K562 (cell line): ENCODE data around the gene RND1. TPM values are rescaled to one million over a fixed set of nuclear protein-coding genes. Genes with fewer than 3 reads are reported as not detected.
A peak's percentile ranks its signal among the peaks of the same experiment; 100 is the strongest.

ENCODE experiments used
- ATAC-seq: fragments of 200-7000 bp; cut with Tn5 transposase; 3 replicates; pipeline ENCODE4 v1.9.1; 2020; ENCODE audit warnings: moderate library complexity
- BruUV-seq: library from RNA; stranded (reverse); fragments of 400-500 nt; replicated peaks from 2 replicates; lab custom pipeline; 2021; lab: Mats Ljungman, UMichigan
- CTCF ChIA-PET: fragments of 300-600 bp; formaldehyde crosslinking; extraction: SDS; loops from one replicate; lab custom pipeline; 2021; ENCODE audit warnings: low intra/inter-chr PET ratio; lab: Yijun Ruan, JAX
- POLR2A ChIA-PET: fragments of 300-600, 350-650 bp; sonication (Branson Sonifier 250); formaldehyde crosslinking; extraction: SDS; loops from one replicate; lab custom pipeline; 2021; ENCODE audit warnings: antibody characterized with exemption, inconsistent platforms; lab: Yijun Ruan, JAX
- DNase-seq, 4 experiments: peaks; one replicate each; pipeline versions ENCODE4 v3.0.0 to v3.0.0-alpha.2; 2011 to 2018; ENCODE audit warnings: low spot score in 3 of 4, mixed read lengths in 3 of 4; ENCODE audit errors: extremely low read depth in 1 of 4
- FAIRE-seq: peaks from 2 replicates; lab custom pipeline; 2011; peaks lifted over from hg19 to GRCh38; lab: Jason Lieb, UNC
- H2AFZ ChIP-seq: 2 replicates; pipeline ENCODE4 v1.6.0; 2011; ENCODE audit warnings: low read depth, low read length, control low read depth, inconsistent platforms
- H3K27ac ChIP-seq: fragments of 200-600 bp; 3 replicates; pipeline ENCODE4 v1.8.0; 2011; ENCODE audit warnings: low read depth, mild to moderate bottlenecking, control low read depth, inconsistent platforms, low read length, moderate library complexity, mixed read lengths; ENCODE audit errors: extremely low read depth
- H3K27me3 ChIP-seq, 2 experiments: fragments of 300-600 bp in 1 of 2; 2 replicates in 1 of 2; 3 replicates in 1 of 2; pipeline versions ENCODE4 v1.6.0 to v1.8.0; 2011; ENCODE audit warnings: inconsistent platforms in 2 of 2, low read length in 2 of 2, mild to moderate bottlenecking in 1 of 2, mixed read lengths in 1 of 2, moderate library complexity in 1 of 2; ENCODE audit not compliant: control insufficient read depth in 2 of 2, insufficient read depth in 2 of 2
- H3K36me3 ChIP-seq: fragments of 300-600 bp; 3 replicates; pipeline ENCODE4 v1.8.0; 2011; ENCODE audit warnings: mild to moderate bottlenecking, low read length, inconsistent platforms; ENCODE audit not compliant: control insufficient read depth, insufficient read depth
- H3K4me1 ChIP-seq, 2 experiments: fragments of 200-600 bp in 1 of 2; replicated peaks in 1 of 2; 2 replicates in 1 of 2; 3 replicates in 1 of 2; pipeline versions ENCODE4 v1.5.1 to v1.8.0; 2011; ENCODE audit warnings: inconsistent platforms in 2 of 2, low read length in 2 of 2, mild to moderate bottlenecking in 1 of 2, mixed read lengths in 1 of 2, moderate library complexity in 1 of 2; ENCODE audit not compliant: control insufficient read depth in 2 of 2, insufficient read depth in 2 of 2
- H3K4me2 ChIP-seq: 2 replicates; pipeline ENCODE4 v1.6.1; 2011; ENCODE audit warnings: low read length, control low read depth, inconsistent platforms, mixed read lengths; ENCODE audit not compliant: insufficient read depth
- H3K4me3 ChIP-seq: fragments of 200-600 bp; sonication (generic), shearing (Covaris generic); 2 replicates; pipeline ENCODE4 v1.5.1; 2016; ENCODE audit warnings: control low read depth, inconsistent platforms
- H3K79me2 ChIP-seq: fragments of 200-600 bp; 3 replicates; pipeline ENCODE4 v1.8.0; 2011; ENCODE audit warnings: low read length, inconsistent platforms; ENCODE audit not compliant: control insufficient read depth, insufficient read depth
- H3K9ac ChIP-seq, 2 experiments: 2 replicates each; pipeline versions ENCODE4 v1.6.0 to v1.6.1; 2011; ENCODE audit warnings: low read depth in 2 of 2, low read length in 2 of 2, control low read depth in 1 of 2, inconsistent platforms in 1 of 2, mild to moderate bottlenecking in 1 of 2, mixed read lengths in 1 of 2; ENCODE audit not compliant: insufficient read depth in 1 of 2
- H3K9me1 ChIP-seq: one replicate; pipeline ENCODE4 v1.6.0; 2011; ENCODE audit warnings: inconsistent platforms, mild to moderate bottlenecking, low read length, moderate library complexity; ENCODE audit not compliant: control insufficient read depth, insufficient read depth
- H3K9me3 ChIP-seq: replicated peaks from 2 replicates; pipeline ENCODE4 v1.5.1; 2011; ENCODE audit warnings: low read depth, low read length, inconsistent platforms; ENCODE audit not compliant: control insufficient read depth, insufficient read depth
- H4K20me1 ChIP-seq: replicated peaks from 2 replicates; pipeline ENCODE4 v1.6.1; 2011; ENCODE audit warnings: low read length, inconsistent platforms, mixed read lengths; ENCODE audit not compliant: control insufficient read depth, insufficient read depth
- BRF2 ChIP-seq: IDR thresholded peaks from 3 replicates; pipeline ENCODE4 v1.6.1; 2011; ENCODE audit warnings: borderline replicate concordance, mild to moderate bottlenecking; ENCODE audit not compliant: insufficient read length, insufficient read depth
- CXXC5 ChIP-seq: fragments of 250-450 bp; sonication (Bioruptor Pico); IDR thresholded peaks from 2 replicates; pipeline ENCODE4 v1.8.0; 2022; ENCODE audit warnings: inconsistent platforms, mild to moderate bottlenecking, moderate library complexity
- ELF2 ChIP-seq: fragments of 250-450 bp; sonication (Bioruptor Pico); IDR thresholded peaks from 2 replicates; pipeline ENCODE4 v1.5.0; 2021; ENCODE audit warnings: mild to moderate bottlenecking
- GTF2A2 ChIP-seq: IDR thresholded peaks from 2 replicates; pipeline ENCODE4 v1.6.1; 2016; ENCODE audit warnings: mild to moderate bottlenecking, missing genetic modification characterization, missing compliant biosample characterization
- MAFF ChIP-seq: IDR thresholded peaks from 2 replicates; pipeline ENCODE4 v1.6.1; 2012; ENCODE audit warnings: low read length, improper control_type of control experiment
- NKRF ChIP-seq: fragments of 450-650 bp; IDR thresholded peaks from 2 replicates; pipeline ENCODE4 v1.6.1; 2016; ENCODE audit warnings: borderline replicate concordance
- POLR2AphosphoS2 ChIP-seq: IDR thresholded peaks from 2 replicates; pipeline ENCODE4 v1.6.1; 2012; ENCODE audit warnings: low read length, improper control_type of control experiment
- RBM34 ChIP-seq: fragments of 200-400 bp; formaldehyde crosslinking; IDR thresholded peaks from 2 replicates; pipeline ENCODE4 v1.6.1; 2018; ENCODE audit warnings: low read length, borderline replicate concordance; ENCODE audit not compliant: insufficient read depth
- TEAD1 ChIP-seq, 2 experiments: fragments of 450-650 bp in 1 of 2; sonication (generic) in 1 of 2; formaldehyde crosslinking; IDR thresholded peaks; 2 replicates each; pipeline versions ENCODE4 v1.4.0 to v1.8.0; 2020 to 2022; ENCODE audit warnings: mild to moderate bottlenecking in 2 of 2, missing genetic modification reagents in 1 of 2
- TFAM ChIP-seq: fragments of 250-450 bp; sonication (Bioruptor Pico); conservative IDR thresholded peaks from 2 replicates; pipeline ENCODE4 v1.5.0; 2021; ENCODE audit warnings: mild to moderate bottlenecking, moderate library complexity
- ZC3H8 ChIP-seq: fragments of 450-650 bp; IDR thresholded peaks from 2 replicates; pipeline ENCODE4 v1.6.1; 2017
- WGBS: fragments of 100-300 bp; shearing (Covaris generic); methylation state at CpG from one replicate; pipeline ENCODE4 v1.1.6; 2016; ENCODE audit warnings: low coverage, mixed read lengths; ENCODE audit not compliant: insufficient coverage; ENCODE audit errors: missing lambda C conversion rate; 5-methylcytosine and 5-hydroxymethylcytosine counted together
- in situ Hi-C: fragments of 300-500 bp; cut with MboI; formaldehyde crosslinking; loops from 4 replicates; pipeline ENCODE4 v1.15.0; 2018; ENCODE audit warnings: inconsistent platforms, mixed read lengths
- intact Hi-C: fragments of 100-400 bp; cut with micrococcal nuclease; formaldehyde crosslinking; loops from 2 replicates; pipeline ENCODE4 v1.14.2; 2022
- polyA plus RNA-seq, 8 experiments: library from polyadenylated mRNA; depleted of rRNA in 4 of 8; stranded (reverse) in 5 of 8; unstranded in 3 of 8; fragments of >200 nt; fragmentation: Nextera tagmentation in 2 of 8; fragmentation: Illumina TruSeq in 1 of 8; extraction: Ambion mirVana in 2 of 8; extraction: Trizol in 1 of 8; gene quantifications; 2 replicates each; pipeline versions ENCODE4 v1.2.1 to v1.2.3, GENCODE V29; 2011 to 2014; ENCODE audit warnings: inconsistent platforms in 1 of 8, missing spikeins in 1 of 8
- total RNA-seq, 7 experiments: library from RNA; depleted of rRNA in 6 of 7; stranded (reverse); fragments of >200 nt in 6 of 7; fragmentation: Illumina TruSeq in 2 of 7; extraction: Trizol in 2 of 7; gene quantifications; 2 replicates each; pipeline versions ENCODE4 v1.2.1 to v1.2.3, GENCODE V29; 2011 to 2021; ENCODE audit warnings: low replicate concordance in 1 of 7

Gene RND1
- total and polyA plus RNA-seq, 9 of the 15 experiments (the other 6 are each of a cell fraction or from before 2014, with no cell fraction given), result 0.18 to 0.78 (median 0.58) TPM; not detected in 2

- FAIRE-seq (no peak), ATAC-seq (no peak), DNase-seq (no peak)
- Histone ChIP-seq H3K4me2 (peak overlapping the region; percentile 6; the same call in 1 of the 2 replicates), H3K27ac (no peak overlapping the region), H3K4me1 (no peaks in the 10 kb centered on the region; a peak in 1 of 5 replicates), H3K36me3 (no peaks in the 10 kb centered on the region), H3K79me2 (no peaks in the 10 kb centered on the region), H3K9me3 (no peaks in the 10 kb centered on the region), H3K27me3 (peaks cover 0 to 20% of the 10 kb centered on the region in 2 experiments; a peak in 3 of 5 replicates), H3K4me3 (no peak overlapping the region), H4K20me1 (no peaks in the 10 kb centered on the region), H3K9ac (no peak overlapping the region), H3K9me1 (no peaks in the 10 kb centered on the region), H2AFZ (peak overlapping the region; percentile 62; the same call in 1 of the 2 replicates)
- no TSS peak for BruUV-seq
- in situ Hi-C loops (no loop called here), intact Hi-C loops (no loop called here)
- TF ChIP-seq MAFF (no peak), TFAM (CRISPR knock-in tag) (no peak), TEAD1 (CRISPR knock-in tag; IDR thresholded peaks at IDR 0.05) (no peak), ELF2 (CRISPR knock-in tag) (no peak), GTF2A2 (no peak)
- WGBS, result 58% methylated on average over 20 of the region's 20 CpGs
- CTCF ChIA-PET, result interaction anchor here (1.2 kb wide), 1 partner anchor 50 kb away, joined by 3 read pairs; no protein-coding TSS in a partner anchor
- POLR2A ChIA-PET, result interaction anchor here (1.1 to 1.4 kb wide), 2 partner anchors 12 to 38 kb away, joined by 3 to 4 read pairs; no protein-coding TSS in a partner anchor
Measured at GRCh38 chr12:48903363-48903981, 37.8 kb upstream of the RND1 start.

GRCh38 chr12:48901278-48901677 is 35.6 kb upstream of the RND1 start:
- Histone ChIP-seq H3K27me3 (peaks cover 2 to 26% of the 10 kb centered on the region in 2 experiments; a peak in 3 of 5 replicates), H3K27ac (no peak overlapping the region), H3K9me1 (no peaks in the 10 kb centered on the region), H3K9me3 (no peaks in the 10 kb centered on the region), H3K4me3 (no peak overlapping the region), H3K79me2 (no peaks in the 10 kb centered on the region), H3K4me2 (no peak overlapping the region), H2AFZ (no peak overlapping the region), H3K4me1 (no peaks in the 10 kb centered on the region; a peak in 1 of 5 replicates), H3K36me3 (no peaks in the 10 kb centered on the region), H3K9ac (no peak overlapping the region), H4K20me1 (no peaks in the 10 kb centered on the region)
- FAIRE-seq, result no peak
- intact Hi-C loops, result no loop called here
- no peak for DNase-seq
- no TSS peak for BruUV-seq
- in situ Hi-C loops, result no loop called here
- no peak for ATAC-seq
- POLR2A ChIA-PET, result interaction anchor here (0.7 kb wide), 2 partner anchors 10 to 15 kb away, joined by 3 read pairs; no protein-coding TSS in a partner anchor
- CTCF ChIA-PET, result no interaction called here
- WGBS, result 20% methylated on average over 2 of the region's 2 CpGs
- TF ChIP-seq POLR2AphosphoS2 (no peak), CXXC5 (CRISPR knock-in tag) (no peak), NKRF (no peak), RBM34 (no peak), BRF2 (no peak), ZC3H8 (no peak)
